Liver (tissue), 9 donors: Measurements from ENCODE around the gene ALDH7A1. TPM values are rescaled to one million over a fixed set of nuclear protein-coding genes. Genes with fewer than 3 reads are reported as not detected.

Source experiments
- DNase-seq: peaks from one replicate; pipeline ENCODE4 v3.0.0-alpha.2; 2017; ENCODE audit warnings: low spot score
- H3K27ac ChIP-seq, 2 donors: one replicate each; pipeline ENCODE4 v1.7.0; 2013; ENCODE audit warnings: inconsistent platforms in 2 of 2, low read length in 2 of 2, control low read depth in 1 of 2, low read depth in 1 of 2, mild to moderate bottlenecking in 1 of 2
- H3K27me3 ChIP-seq, 4 donors: one replicate each; pipeline versions ENCODE4 v1.6.1 to v1.7.0; 2013; ENCODE audit warnings: low read length in 3 of 4, inconsistent platforms in 1 of 4, mild to moderate bottlenecking in 1 of 4, moderate library complexity in 1 of 4; ENCODE audit not compliant: control insufficient read depth in 4 of 4, insufficient read depth in 4 of 4
- H3K36me3 ChIP-seq, 4 donors: one replicate each; pipeline versions ENCODE4 v1.6.1 to v1.7.0; 2013; ENCODE audit warnings: low read length in 3 of 4, mild to moderate bottlenecking in 3 of 4, low read depth in 1 of 4, moderate library complexity in 1 of 4; ENCODE audit not compliant: control insufficient read depth in 4 of 4, insufficient read depth in 3 of 4
- H3K4me1 ChIP-seq, 4 donors: one replicate each; pipeline versions ENCODE4 v1.6.1 to v1.7.0; 2013; ENCODE audit warnings: low read length in 3 of 4, mild to moderate bottlenecking in 3 of 4, moderate library complexity in 1 of 4; ENCODE audit not compliant: control insufficient read depth in 4 of 4, insufficient read depth in 4 of 4
- H3K4me3 ChIP-seq, 3 donors: one replicate each; pipeline versions ENCODE4 v1.6.1 to v1.7.0; 2013; ENCODE audit warnings: low read length in 3 of 3, control low read depth in 1 of 3, low read depth in 1 of 3, mild to moderate bottlenecking in 1 of 3
- H3K9ac ChIP-seq, 2 donors: one replicate each; pipeline ENCODE4 v1.7.0; 2013; ENCODE audit warnings: low read length in 2 of 2, mild to moderate bottlenecking in 2 of 2, moderate library complexity in 2 of 2, control low read depth in 1 of 2, low read depth in 1 of 2
- H3K9me3 ChIP-seq, 4 donors: one replicate each; pipeline versions ENCODE4 v1.6.1 to v1.7.0; 2013; ENCODE audit warnings: low read length in 3 of 4; ENCODE audit not compliant: control insufficient read depth in 4 of 4
- EGR1 ChIP-seq, 2 donors: IDR thresholded peaks; 2 replicates each; pipeline ENCODE4 v1.6.1; 2016 to 2018; ENCODE audit warnings: antibody characterized with exemption in 2 of 2, low read depth in 2 of 2
- FOXA1 ChIP-seq: IDR thresholded peaks from 2 replicates; pipeline ENCODE4 v1.6.1; 2016; ENCODE audit warnings: antibody characterized with exemption
- FOXA2 ChIP-seq: IDR thresholded peaks from 2 replicates; pipeline ENCODE4 v1.6.1; 2016; ENCODE audit warnings: antibody characterized with exemption
- GABPA ChIP-seq, 2 donors: IDR thresholded peaks in 1 of 2; conservative IDR thresholded peaks in 1 of 2; 2 replicates each; pipeline ENCODE4 v1.6.1; 2016; ENCODE audit warnings: antibody characterized with exemption in 2 of 2, mild to moderate bottlenecking in 1 of 2, moderate library complexity in 1 of 2
- HNF4A ChIP-seq, 2 donors: conservative IDR thresholded peaks; 2 replicates each; pipeline ENCODE4 v1.6.1; 2016; ENCODE audit warnings: antibody characterized with exemption in 2 of 2, mild to moderate bottlenecking in 2 of 2
- HNF4G ChIP-seq: IDR thresholded peaks from 2 replicates; pipeline ENCODE4 v1.6.1; 2016; ENCODE audit warnings: antibody characterized with exemption
- JUND ChIP-seq, 2 donors: IDR thresholded peaks; 2 replicates each; pipeline ENCODE4 v1.6.1; 2016; ENCODE audit warnings: antibody characterized with exemption in 2 of 2
- NR2F2 ChIP-seq: IDR thresholded peaks from 2 replicates; pipeline ENCODE4 v1.6.1; 2016; ENCODE audit warnings: antibody characterized with exemption
- RAD21 ChIP-seq, 2 donors: IDR thresholded peaks; 2 replicates each; pipeline ENCODE4 v1.6.1; 2016; ENCODE audit warnings: antibody characterized with exemption in 2 of 2, mild to moderate bottlenecking in 2 of 2
- RXRA ChIP-seq, 2 donors: IDR thresholded peaks; 2 replicates each; pipeline ENCODE4 v1.6.1; 2017 to 2018; ENCODE audit warnings: antibody characterized with exemption in 2 of 2, mild to moderate bottlenecking in 1 of 2
- SP1 ChIP-seq: IDR thresholded peaks from 2 replicates; pipeline ENCODE4 v1.6.1; 2018; ENCODE audit warnings: antibody characterized with exemption, mild to moderate bottlenecking
- TAF1 ChIP-seq: conservative IDR thresholded peaks from 2 replicates; pipeline ENCODE4 v1.6.1; 2016; ENCODE audit warnings: antibody characterized with exemption, mild to moderate bottlenecking
- YY1 ChIP-seq: IDR thresholded peaks from 2 replicates; pipeline ENCODE4 v1.6.1; 2016; ENCODE audit warnings: antibody characterized with exemption, mild to moderate bottlenecking
- WGBS: extraction: QIAGEN DNeasy Blood & Tissue Kit; methylation state at CpG from one replicate; pipeline ENCODE4 v1.1.7; 2013; 5-methylcytosine and 5-hydroxymethylcytosine counted together
- polyA plus RNA-seq, 2 donors: library from polyadenylated mRNA; stranded (reverse) in 1 of 2; unstranded in 1 of 2; fragments of 200-250 nt in 1 of 2; fragments of >200 nt in 1 of 2; fragmentation: Nextera tagmentation in 1 of 2; extraction: Ambion mirVana in 1 of 2; gene quantifications; one replicate each; pipeline versions ENCODE4 v1.2.1 to v1.2.3, GENCODE V29; 2013 to 2015
- total RNA-seq, 2 donors: library from RNA; depleted of rRNA; stranded (reverse); fragments of >200 nt; gene quantifications; one replicate each; pipeline ENCODE4 v1.2.3, GENCODE V29; 2014
- TF ChIP-seq, protein P1 (sequence below): IDR thresholded peaks from 2 replicates; pipeline ENCODE4 v1.6.1; 2016; ENCODE audit warnings: antibody characterized with exemption
- TF ChIP-seq, protein P2 (sequence below): IDR thresholded peaks from 2 replicates; pipeline ENCODE4 v1.6.1; 2016; ENCODE audit warnings: antibody characterized with exemption, mild to moderate bottlenecking
- TF ChIP-seq, protein P3 (sequence below): IDR thresholded peaks from 2 replicates; pipeline ENCODE4 v1.6.1; 2016; ENCODE audit warnings: antibody characterized with exemption
- TF ChIP-seq, protein P4 (sequence below): fragments of 150-350 bp; IDR thresholded peaks from 2 replicates; pipeline ENCODE4 v1.5.1; 2017; ENCODE audit warnings: improper control_type of control experiment, low read depth, low read length; ENCODE audit not compliant: missing input control
- TF ChIP-seq, protein P5 (sequence below): IDR thresholded peaks from 2 replicates; pipeline ENCODE4 v1.6.1; 2016; ENCODE audit warnings: antibody characterized with exemption
- donor health status: healthy.
- donor health status: healthy.
- donor health status: healthy.
- donor health status: healthy.
- donor health status: healthy.

Gene ALDH7A1
- total RNA-seq (10 to 100 TPM; 47.7 to 64.8 TPM), polyA plus RNA-seq (10 to 100 TPM; 52.1 to 86.9 TPM)

DNA sequence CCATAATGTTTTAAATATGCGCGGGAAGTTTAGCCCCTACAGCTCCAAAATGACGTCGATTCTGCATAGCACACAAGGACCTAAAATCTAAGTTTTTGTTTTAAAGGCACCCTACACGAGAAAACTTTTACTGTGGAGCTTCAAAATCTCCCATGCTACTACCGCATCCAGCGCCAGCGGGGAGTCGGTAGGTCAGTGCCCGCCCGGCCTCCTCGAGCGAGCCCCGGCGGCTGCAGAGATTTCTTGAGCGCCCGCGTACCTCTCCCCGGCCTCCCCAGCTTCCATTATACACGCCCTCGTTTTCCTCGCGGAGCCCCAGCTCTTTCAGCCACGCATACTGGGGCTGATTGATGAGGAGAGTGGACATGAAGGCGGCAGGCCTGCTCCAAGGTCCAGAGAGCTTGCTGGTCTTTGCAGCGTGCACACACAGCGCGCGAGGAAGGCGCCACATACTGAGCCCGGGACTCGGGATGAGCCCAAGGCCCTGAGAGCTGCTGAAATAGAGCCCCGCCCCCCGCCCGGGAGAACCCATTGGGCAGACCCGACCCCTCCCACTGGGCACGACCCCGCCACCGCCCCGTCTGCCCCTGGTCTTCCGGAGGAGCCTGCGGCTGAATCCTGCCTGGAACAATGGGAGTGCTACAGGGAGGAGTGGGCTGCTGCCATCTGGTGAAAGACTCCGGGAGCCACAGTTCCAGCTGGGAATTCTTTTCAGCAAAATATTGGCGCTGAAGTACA is at the start of gene ALDH7A1:
ALDH7A1 (minus strand) TSS at position 472 of the 738 bp plus-strand sequence; CDS start at position 451, 21 bp downstream.
- Histone ChIP-seq H3K36me3 (peaks cover 0 to 3% (median 0%) of the 10 kb centered on the region in 4 donors), H3K4me1 (peaks cover 0 to 23% (median 17%) of the 10 kb centered on the region in 4 donors), H3K27me3 (no peaks in the 10 kb centered on the region), H3K9ac (peak within 1 kb of the TSS; percentile 44 to 72), H3K27ac (peak within 1 kb of the TSS; percentile 80 to 81), H3K4me3 (peak within 1 kb of the TSS; percentile 71 to 88 (median 83)), H3K9me3 (no peaks in the 10 kb centered on the region)
- WGBS, result under 1% methylated on average over 44 of the region's 44 CpGs
- DNase-seq, result peak; percentile 86
- peak; percentile 78 for TF ChIP-seq SP1
- TF ChIP-seq HNF4A (conservative IDR thresholded peaks at IDR 0.05), result peak; percentile 46 to 68
- TF ChIP-seq, protein P1, sequence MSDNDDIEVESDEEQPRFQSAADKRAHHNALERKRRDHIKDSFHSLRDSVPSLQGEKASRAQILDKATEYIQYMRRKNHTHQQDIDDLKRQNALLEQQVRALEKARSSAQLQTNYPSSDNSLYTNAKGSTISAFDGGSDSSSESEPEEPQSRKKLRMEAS, result peak; percentile 73
- TF ChIP-seq, protein P2, sequence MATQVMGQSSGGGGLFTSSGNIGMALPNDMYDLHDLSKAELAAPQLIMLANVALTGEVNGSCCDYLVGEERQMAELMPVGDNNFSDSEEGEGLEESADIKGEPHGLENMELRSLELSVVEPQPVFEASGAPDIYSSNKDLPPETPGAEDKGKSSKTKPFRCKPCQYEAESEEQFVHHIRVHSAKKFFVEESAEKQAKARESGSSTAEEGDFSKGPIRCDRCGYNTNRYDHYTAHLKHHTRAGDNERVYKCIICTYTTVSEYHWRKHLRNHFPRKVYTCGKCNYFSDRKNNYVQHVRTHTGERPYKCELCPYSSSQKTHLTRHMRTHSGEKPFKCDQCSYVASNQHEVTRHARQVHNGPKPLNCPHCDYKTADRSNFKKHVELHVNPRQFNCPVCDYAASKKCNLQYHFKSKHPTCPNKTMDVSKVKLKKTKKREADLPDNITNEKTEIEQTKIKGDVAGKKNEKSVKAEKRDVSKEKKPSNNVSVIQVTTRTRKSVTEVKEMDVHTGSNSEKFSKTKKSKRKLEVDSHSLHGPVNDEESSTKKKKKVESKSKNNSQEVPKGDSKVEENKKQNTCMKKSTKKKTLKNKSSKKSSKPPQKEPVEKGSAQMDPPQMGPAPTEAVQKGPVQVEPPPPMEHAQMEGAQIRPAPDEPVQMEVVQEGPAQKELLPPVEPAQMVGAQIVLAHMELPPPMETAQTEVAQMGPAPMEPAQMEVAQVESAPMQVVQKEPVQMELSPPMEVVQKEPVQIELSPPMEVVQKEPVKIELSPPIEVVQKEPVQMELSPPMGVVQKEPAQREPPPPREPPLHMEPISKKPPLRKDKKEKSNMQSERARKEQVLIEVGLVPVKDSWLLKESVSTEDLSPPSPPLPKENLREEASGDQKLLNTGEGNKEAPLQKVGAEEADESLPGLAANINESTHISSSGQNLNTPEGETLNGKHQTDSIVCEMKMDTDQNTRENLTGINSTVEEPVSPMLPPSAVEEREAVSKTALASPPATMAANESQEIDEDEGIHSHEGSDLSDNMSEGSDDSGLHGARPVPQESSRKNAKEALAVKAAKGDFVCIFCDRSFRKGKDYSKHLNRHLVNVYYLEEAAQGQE, result peak; percentile 88
- peak; percentile 46 to 75 for TF ChIP-seq RXRA (IDR thresholded peaks at IDR 0.05)
- peak in 1 of 2 donors; percentile 58 for TF ChIP-seq EGR1 (IDR thresholded peaks at IDR 0.05; ENCODE audit: low read depth in 2 of 2)
- TF ChIP-seq YY1, result peak; percentile 82
- TF ChIP-seq HNF4G, result no peak
- TF ChIP-seq, protein P3, sequence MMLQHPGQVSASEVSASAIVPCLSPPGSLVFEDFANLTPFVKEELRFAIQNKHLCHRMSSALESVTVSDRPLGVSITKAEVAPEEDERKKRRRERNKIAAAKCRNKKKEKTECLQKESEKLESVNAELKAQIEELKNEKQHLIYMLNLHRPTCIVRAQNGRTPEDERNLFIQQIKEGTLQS, result peak; percentile 10
- TF ChIP-seq, protein P4, sequence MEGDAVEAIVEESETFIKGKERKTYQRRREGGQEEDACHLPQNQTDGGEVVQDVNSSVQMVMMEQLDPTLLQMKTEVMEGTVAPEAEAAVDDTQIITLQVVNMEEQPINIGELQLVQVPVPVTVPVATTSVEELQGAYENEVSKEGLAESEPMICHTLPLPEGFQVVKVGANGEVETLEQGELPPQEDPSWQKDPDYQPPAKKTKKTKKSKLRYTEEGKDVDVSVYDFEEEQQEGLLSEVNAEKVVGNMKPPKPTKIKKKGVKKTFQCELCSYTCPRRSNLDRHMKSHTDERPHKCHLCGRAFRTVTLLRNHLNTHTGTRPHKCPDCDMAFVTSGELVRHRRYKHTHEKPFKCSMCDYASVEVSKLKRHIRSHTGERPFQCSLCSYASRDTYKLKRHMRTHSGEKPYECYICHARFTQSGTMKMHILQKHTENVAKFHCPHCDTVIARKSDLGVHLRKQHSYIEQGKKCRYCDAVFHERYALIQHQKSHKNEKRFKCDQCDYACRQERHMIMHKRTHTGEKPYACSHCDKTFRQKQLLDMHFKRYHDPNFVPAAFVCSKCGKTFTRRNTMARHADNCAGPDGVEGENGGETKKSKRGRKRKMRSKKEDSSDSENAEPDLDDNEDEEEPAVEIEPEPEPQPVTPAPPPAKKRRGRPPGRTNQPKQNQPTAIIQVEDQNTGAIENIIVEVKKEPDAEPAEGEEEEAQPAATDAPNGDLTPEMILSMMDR, result peak; percentile 62
- TF ChIP-seq FOXA2, result no peak
- peak; percentile 93 for TF ChIP-seq NR2F2
- TF ChIP-seq, protein P5, sequence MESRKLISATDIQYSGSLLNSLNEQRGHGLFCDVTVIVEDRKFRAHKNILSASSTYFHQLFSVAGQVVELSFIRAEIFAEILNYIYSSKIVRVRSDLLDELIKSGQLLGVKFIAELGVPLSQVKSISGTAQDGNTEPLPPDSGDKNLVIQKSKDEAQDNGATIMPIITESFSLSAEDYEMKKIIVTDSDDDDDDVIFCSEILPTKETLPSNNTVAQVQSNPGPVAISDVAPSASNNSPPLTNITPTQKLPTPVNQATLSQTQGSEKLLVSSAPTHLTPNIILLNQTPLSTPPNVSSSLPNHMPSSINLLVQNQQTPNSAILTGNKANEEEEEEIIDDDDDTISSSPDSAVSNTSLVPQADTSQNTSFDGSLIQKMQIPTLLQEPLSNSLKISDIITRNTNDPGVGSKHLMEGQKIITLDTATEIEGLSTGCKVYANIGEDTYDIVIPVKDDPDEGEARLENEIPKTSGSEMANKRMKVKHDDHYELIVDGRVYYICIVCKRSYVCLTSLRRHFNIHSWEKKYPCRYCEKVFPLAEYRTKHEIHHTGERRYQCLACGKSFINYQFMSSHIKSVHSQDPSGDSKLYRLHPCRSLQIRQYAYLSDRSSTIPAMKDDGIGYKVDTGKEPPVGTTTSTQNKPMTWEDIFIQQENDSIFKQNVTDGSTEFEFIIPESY, result peak; percentile 66
- peak; percentile 79 to 81 for TF ChIP-seq RAD21 (IDR thresholded peaks at IDR 0.05)
- TF ChIP-seq TAF1, result peak; percentile 91
- TF ChIP-seq JUND (IDR thresholded peaks at IDR 0.05), result peak in 1 of 2 donors; percentile 20
- TF ChIP-seq FOXA1, result peak; percentile 29
- TF ChIP-seq GABPA (IDR thresholded peaks at IDR 0.05 in 1 of 2, conservative IDR thresholded peaks at IDR 0.05 in 1 of 2), result peak in 1 of 2 donors; percentile 87
